ENCODE results near the gene ZNF609.

DNA sequence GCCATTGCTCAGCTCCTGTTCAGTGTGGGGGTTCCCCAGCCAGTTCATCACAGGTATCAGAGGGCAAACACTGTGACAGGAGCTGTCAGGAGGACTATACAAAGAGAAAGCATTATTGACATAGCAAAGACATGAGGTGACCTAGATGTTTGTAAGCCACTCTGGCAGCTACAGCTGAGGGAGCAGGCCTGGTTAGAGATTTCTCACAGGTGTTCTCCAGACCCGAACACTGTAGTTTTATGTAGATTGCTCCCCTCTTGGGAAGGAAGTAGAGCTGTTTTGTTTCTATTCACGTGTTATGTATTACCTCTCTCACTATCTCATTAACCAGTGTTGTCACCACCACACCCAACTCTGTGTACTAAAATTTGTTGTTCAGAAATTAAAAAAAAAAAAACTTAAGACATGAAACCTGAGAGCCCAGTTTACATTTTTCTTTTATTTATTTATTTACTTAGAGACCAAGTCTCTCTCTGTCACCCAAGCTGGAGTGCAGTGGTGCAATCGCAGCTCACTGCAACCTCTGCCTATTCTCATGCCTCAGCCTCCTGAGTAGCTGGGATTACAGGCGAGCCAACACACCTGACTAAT, 191.3 kb downstream of the ZNF609 start:
- TF ChIP-seq CTCF (IDR thresholded peaks at IDR 0.05; ENCODE audit: poor library complexity, severe bottlenecking) (no peak), POLR2AphosphoS5 (IDR thresholded peaks at IDR 0.05) (peak; percentile 80), SMC3 (conservative IDR thresholded peaks at IDR 0.05; ENCODE audit: poor library complexity) (peak; percentile 15), RAD21 (conservative IDR thresholded peaks at IDR 0.05) (no peak), EZH2 (IDR thresholded peaks at IDR 0.05; ENCODE audit: borderline replicate concordance, insufficient read depth, low read length, poor library complexity, severe bottlenecking) (no peak)
- TF ChIP-seq, protein P1, sequence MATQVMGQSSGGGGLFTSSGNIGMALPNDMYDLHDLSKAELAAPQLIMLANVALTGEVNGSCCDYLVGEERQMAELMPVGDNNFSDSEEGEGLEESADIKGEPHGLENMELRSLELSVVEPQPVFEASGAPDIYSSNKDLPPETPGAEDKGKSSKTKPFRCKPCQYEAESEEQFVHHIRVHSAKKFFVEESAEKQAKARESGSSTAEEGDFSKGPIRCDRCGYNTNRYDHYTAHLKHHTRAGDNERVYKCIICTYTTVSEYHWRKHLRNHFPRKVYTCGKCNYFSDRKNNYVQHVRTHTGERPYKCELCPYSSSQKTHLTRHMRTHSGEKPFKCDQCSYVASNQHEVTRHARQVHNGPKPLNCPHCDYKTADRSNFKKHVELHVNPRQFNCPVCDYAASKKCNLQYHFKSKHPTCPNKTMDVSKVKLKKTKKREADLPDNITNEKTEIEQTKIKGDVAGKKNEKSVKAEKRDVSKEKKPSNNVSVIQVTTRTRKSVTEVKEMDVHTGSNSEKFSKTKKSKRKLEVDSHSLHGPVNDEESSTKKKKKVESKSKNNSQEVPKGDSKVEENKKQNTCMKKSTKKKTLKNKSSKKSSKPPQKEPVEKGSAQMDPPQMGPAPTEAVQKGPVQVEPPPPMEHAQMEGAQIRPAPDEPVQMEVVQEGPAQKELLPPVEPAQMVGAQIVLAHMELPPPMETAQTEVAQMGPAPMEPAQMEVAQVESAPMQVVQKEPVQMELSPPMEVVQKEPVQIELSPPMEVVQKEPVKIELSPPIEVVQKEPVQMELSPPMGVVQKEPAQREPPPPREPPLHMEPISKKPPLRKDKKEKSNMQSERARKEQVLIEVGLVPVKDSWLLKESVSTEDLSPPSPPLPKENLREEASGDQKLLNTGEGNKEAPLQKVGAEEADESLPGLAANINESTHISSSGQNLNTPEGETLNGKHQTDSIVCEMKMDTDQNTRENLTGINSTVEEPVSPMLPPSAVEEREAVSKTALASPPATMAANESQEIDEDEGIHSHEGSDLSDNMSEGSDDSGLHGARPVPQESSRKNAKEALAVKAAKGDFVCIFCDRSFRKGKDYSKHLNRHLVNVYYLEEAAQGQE (IDR thresholded peaks at IDR 0.05; ENCODE audit: borderline replicate concordance): no peak

Measured in neural cell (in vitro differentiated cells).